GM19328 (cell line): Measurements from ENCODE around the gene SNTG2.
"Not testable (repeated sequence)": the region's sequence is repeated elsewhere in the genome, so short reads cannot be mapped to it uniquely, and the experiment has no call there.

Experiments
- ATAC-seq: cut with Tn5 transposase; IDR thresholded peaks from one replicate; pipeline ENCODE4 v1.9.1; 2021; ENCODE audit warnings: mild to moderate bottlenecking, moderate library complexity; ENCODE audit not compliant: unreplicated experiment

The SNTG2 gene

DNA sequence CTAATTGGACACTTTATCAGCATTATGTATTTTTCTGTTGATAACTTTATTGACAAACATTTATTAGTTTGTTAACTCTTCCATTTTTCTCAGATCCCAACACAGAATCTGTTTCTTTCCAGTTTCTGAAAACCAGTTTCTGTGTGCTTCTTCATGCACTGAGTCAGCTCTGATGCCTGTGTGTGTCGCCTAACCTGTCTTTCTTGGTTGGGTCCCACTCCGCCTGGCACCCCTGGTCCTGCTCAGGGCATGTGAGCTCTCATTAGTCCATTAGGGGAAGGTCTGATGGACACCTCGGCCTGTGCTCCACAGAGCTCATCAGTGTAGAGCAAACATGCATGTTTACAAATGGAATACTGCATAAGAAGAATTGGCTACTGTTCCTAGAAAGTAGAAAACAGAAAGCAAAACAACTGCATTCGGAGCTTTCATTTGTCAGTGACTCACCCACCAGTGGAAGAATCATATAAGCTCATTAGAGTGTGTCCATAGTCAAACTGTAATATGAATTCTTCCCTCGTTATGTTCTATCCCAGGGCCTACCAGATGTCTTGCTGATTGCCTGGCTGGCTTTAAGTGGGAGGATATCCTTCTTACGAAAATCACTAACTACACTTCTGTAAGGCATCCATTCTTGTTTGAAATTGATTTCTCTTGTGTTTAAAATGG lies 137.7 kb downstream of the SNTG2 start:
- no peak for ATAC-seq

DNA sequence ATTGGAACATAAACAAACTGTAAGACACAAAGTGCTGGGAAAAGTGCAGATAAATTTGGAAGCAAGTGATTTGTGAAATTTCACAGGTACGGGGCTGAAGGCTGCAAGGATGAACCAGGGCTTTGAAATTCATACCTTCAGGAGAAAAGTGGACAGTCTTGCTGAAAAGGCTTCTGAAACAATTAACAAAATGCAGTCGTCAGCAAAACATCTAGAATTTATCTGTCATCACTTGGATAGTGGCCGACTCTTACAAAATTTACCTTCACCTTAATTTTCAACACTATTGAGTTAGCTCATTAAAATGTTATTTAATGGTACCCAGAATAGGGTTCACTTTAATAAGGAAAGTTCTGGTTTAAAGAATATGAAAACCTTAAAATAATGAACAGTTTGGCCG lies 138.3 kb downstream of the SNTG2 start:
- ATAC-seq = no peak

DNA sequence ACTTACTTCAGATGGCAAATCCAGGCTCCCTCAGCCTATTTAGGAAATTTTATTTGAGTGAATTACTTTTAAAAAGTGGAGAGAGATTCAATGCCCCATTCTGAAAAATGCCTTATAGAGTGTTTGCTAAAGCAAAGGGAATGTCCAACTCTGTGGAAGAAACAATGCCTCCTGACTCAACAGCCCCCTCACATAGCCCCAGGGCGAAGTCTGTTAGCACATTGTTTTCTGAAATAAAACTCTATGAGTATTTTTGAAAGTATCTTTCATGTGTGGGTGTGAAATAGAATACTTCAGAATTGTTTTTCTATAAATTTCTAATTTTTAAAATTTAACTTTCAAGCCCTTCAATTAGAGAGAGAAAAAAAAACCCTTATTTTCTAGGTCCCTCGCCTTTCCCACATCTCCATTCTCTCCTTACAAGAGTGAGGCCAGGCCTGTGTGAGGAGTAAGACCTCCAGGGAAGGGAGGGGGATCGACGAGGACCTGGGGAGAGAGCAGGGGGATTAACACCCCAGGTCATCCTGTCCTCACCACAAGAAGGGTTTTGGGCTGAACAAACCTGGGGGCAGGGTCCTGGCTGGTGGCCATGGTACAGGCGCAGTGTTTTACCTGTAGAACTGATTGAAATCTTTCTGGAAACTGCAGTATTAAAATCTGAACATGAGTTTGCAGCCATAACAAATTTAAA lies 141.4 kb downstream of the SNTG2 start:
- no peak for ATAC-seq

DNA sequence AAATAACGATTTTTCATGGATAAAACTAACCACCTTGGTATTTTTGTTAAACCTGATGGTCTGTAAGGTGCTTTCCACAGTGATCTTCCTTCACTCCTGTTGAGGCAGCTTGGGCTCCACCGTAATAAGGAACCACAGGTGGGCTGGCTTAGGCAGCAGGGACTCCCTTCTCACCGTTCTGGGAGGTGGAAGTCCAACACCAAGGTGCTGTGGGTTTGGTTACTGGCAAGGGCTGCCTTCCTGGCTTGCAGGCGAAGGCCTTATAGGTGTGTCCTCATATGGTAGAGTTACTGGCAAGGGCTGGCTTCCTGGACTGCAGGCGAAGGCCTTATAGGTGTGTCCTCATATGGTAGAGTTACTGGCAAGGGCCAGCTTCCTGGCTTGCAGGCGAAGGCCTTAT lies 143.0 kb downstream of the SNTG2 start:
- ATAC-seq = not testable (repeated sequence)

DNA sequence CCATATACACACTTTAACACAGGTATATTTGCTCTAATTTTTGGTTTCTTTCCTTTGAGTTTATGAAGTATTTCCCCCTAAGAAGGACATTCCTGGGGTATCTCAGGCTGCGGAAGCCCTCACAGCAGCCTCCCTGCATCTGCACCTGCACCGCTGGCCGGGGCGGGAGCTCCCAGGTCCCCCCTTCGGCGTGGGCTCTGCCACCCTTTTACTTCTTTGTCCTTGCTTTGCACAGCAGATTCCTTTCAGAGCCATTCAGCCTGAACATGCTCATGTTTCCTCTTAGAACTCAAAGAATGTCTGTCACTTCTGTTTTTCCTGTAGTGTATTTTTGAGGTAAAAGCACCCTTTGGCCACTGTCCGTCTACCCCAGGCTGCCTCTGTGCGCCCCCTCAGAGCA lies 146.5 kb downstream of the SNTG2 start:
- ATAC-seq = no peak

DNA sequence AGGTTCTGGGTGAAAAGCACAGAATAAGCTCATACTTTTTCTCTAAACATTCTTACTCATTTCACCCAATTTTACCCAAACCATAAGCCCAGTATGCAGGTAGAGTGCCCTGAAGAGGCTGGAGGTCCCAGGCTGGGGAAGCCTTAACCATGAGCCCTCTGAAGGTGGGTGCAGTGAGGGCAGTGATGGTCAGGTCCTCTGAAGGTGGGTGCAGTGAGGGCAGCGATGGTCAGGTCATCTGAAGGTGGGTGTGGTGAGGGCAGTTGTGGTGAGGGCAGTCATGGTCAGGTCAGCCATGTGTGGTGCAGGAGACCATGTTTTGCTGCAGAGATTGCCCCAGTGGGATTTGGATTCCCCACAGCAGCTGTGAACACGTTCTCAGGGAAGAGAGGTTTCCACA lies 148.8 kb downstream of the SNTG2 start:
- no peak for ATAC-seq

DNA sequence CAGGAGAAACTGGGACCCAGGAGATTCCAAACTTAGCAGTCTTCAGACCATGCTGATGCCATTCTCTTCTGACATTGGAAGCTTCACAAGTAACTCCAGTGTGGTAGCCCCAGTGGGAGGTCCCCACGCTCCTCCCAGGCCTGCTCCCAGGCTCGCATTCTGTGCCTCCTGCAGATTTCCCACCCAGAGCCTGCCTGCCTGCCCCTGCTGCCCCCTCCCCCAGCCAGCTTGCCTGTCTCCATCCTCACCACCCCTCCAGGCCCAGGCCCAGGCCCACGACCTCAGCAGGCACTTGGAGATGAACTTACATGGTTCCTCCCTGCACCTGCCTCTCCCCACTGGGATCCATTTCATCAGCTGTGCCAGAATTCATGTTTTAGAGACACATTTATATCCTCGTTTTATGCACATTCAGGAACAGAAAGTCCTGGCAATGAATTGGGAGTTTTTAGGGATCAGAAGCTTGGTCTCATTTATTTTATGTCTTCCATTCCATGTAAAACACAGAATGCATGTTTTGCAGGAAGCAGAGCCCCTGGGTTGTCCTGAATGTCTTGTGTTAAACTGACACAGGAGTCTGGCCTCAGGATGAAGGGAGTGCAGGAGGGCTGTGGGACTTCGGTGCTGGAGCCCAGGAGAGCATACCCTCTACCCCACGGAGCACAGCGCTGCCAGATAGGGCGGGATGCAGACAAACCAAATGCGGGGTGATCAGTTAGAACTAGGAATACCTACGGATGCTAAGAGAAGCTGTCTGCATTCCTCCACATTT lies 150.5 kb downstream of the SNTG2 start:
- no peak for ATAC-seq

DNA sequence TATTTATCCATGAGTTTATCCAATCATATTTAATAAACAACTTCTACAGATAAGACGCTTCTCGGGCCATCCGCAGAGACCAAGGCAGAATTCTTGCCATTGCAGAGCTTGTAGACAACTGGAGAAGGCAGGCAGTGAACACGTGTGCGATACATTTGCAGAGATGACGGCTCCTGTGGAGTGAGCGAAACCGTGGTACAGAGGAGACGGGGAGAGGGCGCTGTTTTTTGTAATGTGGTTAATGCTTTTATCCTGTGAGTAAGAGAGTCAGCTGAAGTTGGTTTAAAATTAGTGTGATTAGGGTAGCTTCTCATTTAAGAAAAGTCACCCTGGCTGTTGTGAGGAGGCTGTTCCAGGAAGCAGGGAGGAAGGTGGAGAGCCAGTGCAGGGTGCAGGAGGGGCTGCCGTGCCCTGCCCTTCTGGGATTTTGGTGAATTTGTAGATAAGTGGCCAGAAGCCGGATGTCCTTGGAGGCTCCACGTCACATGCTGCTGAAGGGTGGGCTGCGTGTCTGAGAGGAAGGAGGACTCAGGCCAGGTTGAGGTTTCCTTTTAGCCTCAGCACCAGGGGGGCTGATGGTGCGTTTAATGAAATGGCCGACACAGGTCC lies 151.4 kb downstream of the SNTG2 start:
- ATAC-seq = no peak

DNA sequence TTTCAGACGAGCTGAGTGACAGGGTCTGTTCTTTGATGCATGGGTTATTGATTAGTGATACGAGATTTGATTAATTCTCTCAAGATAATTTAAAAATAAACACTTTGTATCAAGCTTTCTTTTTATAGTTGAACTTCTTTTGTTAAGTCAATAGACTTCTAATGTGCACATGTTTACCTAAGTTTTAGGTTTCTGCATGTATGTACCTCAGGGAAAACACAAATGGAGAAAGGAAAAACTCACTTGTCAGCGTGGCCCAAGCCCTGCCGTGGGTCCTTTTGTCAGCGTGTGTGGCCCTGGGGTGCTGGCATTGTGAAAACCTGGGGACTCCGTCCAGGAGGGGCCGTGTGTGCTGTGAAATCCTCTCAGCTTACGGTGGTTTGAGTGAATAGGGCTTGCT lies 153.7 kb downstream of the SNTG2 start:
- ATAC-seq = no peak

DNA sequence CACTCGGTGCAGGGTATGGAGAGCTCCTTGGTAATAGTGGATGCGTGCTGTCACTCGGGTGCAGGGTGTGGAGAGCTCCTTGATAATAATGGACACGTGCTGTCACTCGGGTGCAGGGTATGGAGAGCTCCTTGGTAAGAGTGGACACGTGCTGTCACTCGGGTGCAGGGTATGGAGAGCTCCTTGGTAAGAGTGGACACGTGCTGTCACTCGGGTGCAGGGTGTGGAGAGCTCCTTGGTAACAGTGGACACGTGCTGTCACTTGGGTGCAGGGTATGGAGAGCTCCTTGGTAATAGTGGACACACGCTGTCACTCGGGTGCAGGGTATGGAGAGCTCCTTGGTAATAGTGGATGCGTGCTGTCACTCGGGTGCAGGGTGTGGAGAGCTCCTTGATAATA lies 155.7 kb downstream of the SNTG2 start:
- ATAC-seq = not testable (repeated sequence)

DNA sequence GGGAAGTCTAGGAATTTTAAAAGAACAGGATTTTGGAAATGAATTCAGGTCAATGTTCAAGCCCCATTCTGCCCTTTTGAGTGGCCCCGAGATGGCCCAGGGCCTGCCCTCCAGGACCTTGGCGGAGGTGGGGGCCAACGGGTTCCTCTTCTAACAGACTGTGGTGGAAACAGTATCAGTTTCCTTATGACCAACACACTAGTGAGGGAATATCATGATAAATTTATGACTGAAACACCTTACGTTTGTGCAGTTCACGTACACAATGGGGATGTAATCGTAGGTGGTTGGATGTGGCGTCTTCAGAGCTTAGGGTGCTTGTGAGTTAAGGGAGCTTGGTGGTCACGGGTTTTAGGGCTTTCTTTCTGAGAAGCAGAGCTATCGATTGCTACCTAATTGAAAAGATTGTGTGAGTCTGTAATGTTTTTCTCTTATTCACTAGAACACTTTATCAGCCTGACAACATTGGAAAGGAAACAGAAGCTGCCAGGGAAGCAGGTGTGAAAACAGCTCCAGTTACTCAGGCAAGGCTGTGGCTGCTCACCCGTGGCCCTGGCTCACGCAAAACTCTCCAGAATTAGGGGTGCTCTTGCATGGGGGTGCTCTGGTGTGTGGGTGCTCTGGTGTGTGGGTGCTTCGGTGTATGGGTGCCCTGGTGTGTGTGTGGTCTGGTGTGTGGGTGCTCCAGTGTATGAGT lies 165.3 kb downstream of the SNTG2 start:
- ATAC-seq = no peak

DNA sequence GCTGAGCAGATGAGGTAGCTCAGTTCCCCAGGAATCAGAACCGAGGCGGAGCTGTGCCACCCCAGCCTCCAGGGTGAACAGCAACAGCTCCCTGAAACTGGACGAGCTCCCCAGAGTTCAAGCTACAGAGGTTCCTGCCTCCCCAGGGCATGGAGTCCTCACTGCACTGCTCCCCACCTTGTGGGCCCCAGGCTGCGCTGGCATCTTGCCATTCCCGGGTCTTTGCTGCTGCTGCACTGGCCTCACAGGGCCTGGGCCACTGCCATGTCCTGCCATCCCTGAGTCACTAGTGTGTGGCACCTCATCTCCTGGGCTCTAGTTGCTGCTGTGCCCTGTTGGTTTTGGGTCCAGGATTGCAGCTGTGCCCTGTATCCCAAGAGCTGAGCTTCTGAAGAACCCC lies 166.9 kb downstream of the SNTG2 start:
- no peak for ATAC-seq

DNA sequence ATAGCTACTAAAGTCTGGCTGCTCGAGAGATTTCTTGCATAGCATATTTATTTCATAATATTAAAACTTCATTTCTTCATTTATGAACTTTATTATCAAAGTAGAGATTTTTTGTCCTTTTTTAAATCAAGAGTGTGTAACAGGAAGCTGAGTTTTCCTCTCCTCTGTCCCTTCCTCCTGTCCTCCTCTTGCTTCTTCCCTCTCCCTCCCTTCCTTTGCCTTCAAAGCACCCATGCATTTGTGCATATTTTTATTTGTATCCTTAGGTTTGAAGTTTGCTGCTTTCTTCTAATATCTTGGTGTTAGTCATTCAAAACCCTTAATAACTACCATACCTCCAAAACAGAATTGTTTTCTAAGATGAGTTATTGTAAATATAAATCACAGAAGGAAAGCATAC lies 174.6 kb downstream of the SNTG2 start:
- ATAC-seq = no peak

DNA sequence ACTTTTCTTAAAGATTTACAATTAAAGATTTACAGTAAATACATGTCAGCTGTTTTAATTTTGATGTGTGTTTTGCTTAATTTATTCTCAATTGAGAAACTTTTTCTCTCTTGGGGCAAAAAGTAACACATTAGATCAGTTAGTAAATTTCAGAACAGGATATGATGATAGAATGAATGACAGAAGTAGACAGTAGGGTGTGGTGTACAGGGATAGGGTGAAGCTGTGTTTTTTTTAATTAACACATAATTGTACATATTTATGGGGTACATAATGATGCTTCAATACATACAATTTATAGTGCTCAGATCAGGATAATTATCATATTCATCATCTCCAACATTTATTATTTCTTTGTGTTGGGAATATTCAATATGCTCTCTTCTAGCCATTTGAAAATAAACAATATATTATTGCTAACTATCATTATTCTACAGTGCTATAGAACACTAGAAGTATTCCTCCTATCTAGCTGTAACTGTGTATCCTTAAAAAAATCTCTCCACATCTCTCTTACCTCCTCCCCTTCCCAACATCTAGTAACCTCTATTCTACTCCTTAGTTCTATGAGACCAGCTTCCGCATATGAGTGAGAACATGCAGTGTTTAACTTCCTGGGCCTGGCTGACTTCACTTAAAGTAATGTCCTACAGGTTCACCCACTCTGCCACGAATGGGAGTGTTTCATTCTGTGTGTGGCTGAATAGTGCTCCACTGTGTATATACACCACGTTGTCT lies 175.2 kb downstream of the SNTG2 start:
- no peak for ATAC-seq

DNA sequence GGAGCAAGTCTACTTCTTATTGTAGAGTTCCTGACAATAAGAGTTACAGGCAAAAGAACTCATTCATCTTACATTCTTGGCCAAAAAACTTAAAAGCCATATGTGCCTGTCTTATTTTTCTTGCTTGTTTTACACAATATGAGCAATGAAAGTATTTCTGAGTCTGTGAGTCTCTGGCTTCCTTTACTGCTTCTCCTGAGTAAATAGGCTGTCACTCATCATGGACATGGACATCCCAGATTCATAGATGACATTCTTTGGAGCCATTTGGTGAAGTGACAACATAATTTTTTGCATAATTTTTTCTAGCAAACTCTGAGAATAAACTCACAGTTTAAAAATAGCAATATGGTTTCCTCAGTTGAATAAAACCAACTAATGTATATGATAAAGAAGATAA lies 179.3 kb downstream of the SNTG2 start:
- ATAC-seq = no peak

DNA sequence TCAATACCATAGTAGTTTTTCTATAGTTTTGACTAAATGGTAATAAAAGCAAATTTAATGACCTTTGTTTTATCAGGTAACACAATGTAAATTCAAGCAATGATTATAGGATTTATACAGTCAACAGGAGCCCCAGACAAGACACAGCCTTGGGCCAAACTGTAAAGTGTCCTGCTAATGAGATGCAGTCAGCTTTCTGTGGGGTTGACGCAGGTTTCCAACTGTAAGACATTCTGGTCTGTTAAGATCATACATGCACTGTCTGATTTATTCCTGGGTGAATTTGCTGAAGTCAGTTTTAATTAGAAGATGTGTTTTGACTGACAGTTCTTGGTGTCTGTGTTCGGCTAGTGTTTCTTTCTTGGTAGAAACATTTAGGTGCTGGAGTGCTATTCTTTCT lies 180.3 kb downstream of the SNTG2 start:
- no peak for ATAC-seq

DNA sequence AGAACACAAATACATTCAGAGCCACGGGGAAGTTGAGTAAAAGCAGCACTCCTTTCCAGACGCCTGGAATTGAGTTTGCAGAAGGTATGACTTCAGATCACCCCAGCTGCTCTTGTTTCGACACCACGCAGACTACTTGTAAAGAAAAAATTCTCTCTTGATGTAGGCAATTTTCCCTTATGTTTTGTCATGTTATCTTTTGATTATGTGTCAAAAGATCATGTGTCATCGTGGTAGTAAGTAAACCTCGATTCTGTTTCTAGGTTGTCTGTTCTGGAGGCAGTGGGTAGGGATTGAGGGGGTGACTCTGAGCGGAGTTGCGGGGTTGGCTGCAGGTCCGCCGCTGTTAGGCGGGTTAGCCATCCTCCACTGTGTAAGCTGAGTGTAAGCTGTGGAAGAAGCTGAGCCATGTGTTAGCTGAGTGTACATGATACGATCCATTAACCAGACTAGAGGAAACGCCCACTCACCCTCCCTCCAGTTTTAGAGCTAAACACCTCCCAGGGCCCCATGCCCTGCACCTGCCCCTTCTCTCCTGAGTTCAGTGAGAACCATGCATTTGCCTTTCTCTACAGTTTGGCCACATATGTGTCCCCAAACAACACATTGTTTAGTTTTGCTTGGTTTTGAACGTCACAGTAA lies 181.8 kb downstream of the SNTG2 start:
- no peak for ATAC-seq

DNA sequence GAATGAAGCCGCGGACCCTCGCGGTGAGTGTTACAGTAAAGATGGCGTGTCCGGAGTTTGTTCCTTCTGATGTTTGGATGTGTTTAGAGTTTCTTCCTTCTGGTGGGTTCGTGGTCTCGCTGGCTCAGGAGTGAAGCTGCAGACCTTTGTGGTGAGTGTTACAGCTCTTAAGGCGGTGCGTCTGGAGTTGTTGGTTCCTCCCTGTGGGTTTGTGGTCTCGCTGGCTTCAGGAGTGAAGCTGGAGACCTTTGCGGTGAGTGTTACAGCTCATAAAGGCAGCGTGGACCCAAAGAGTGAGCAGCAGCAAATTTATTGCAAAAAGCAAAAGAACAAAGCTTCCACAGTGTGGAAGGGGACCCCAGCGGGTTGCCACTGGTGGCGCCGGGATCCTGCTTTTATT lies 183.2 kb downstream of the SNTG2 start:
- not testable (repeated sequence) for ATAC-seq

DNA sequence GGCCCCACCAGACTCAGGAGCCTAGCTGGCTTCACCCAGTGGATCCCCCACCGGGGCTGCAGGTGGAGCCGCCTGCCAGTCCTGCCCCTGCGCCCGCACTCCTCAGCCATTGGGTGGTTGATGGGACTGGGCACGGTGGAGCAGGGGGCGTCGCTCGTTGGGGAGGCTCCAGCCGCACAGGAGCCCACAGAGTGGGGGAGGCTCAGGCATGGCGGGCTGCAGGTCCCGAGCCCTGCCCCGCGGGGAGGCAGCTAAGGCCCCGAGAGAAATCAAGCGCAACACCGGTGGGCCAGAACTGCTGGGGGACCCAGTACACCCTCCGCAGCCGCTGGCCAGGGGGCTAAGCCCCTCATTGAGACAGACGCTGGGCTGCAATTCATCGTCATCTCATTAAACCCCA lies 184.0 kb downstream of the SNTG2 start:
- ATAC-seq = no peak

DNA sequence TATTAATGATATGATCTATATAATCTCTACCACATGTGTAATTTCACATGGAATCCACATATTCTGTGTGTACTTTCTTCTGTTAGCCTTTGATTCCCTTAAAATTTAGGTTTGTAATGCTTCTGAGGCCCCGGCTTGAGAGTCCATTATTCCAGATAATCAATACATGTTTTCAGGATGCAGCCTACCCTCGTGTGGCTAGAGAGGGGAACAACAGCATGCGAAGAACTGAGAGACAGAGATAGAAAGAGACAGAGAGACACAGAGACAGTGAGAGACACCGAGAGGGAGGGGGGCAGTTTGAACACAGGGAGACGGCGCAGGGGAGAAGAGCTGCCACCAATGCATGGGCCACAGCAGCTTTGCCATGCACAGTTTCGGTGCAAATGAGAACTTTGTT lies 185.4 kb downstream of the SNTG2 start:
- no peak for ATAC-seq
